BJ (cell line): Measurements from ENCODE around the gene MPRIP. TPM values are rescaled to one million over a fixed set of nuclear protein-coding genes. Genes with fewer than 3 reads are reported as not detected.

ENCODE experiments used
- CTCF ChIA-PET: fragments of 350-600 bp; formaldehyde crosslinking; extraction: SDS; loops from one replicate; lab custom pipeline; 2021; ENCODE audit warnings: antibody characterized with exemption, inconsistent platforms; lab: Yijun Ruan, JAX
- POLR2A ChIA-PET: fragments of 300-600 bp; sonication (Branson Sonifier 250); formaldehyde crosslinking; extraction: SDS; loops from one replicate; lab custom pipeline; 2021; ENCODE audit warnings: antibody characterized with exemption; lab: Charles Lee
- DNase-seq: peaks from one replicate; pipeline ENCODE4 v3.0.0-alpha.2; 2011; ENCODE audit warnings: low read depth
- H3K27me3 ChIP-seq: 2 replicates; pipeline ENCODE4 v1.6.0; 2011; ENCODE audit warnings: low read length; ENCODE audit not compliant: control insufficient read depth, insufficient read depth
- H3K36me3 ChIP-seq: 2 replicates; pipeline ENCODE4 v1.5.1; 2011; ENCODE audit warnings: low read length; ENCODE audit not compliant: control insufficient read depth, insufficient read depth
- H3K4me3 ChIP-seq: 2 replicates; pipeline ENCODE4 v1.5.1; 2011; ENCODE audit warnings: low read depth, mild to moderate bottlenecking, control low read depth, low read length
- CTCF ChIP-seq: IDR thresholded peaks from 2 replicates; pipeline ENCODE4 v1.5.1; 2011; ENCODE audit warnings: low read depth, mild to moderate bottlenecking, control low read depth, inconsistent platforms, low read length, moderate library complexity; ENCODE audit not compliant: insufficient read depth
- polyA plus RNA-seq: library from polyadenylated mRNA; depleted of rRNA; stranded (reverse); fragments of >200 nt; gene quantifications from 2 replicates; pipeline ENCODE4 v1.2.3, GENCODE V29; 2011

The MPRIP gene
- polyA plus RNA-seq, 1 experiment, result 149 TPM

GRCh38 chr17:17161759-17162158 lies 119.5 kb downstream of the MPRIP start:
- CTCF ChIA-PET, result interaction anchor here (2.8 kb wide), 1 partner anchor 18 kb away, joined by 5 read pairs; no protein-coding TSS in a partner anchor
- H3K4me3 ChIP-seq, result no peak overlapping the region

DNA sequence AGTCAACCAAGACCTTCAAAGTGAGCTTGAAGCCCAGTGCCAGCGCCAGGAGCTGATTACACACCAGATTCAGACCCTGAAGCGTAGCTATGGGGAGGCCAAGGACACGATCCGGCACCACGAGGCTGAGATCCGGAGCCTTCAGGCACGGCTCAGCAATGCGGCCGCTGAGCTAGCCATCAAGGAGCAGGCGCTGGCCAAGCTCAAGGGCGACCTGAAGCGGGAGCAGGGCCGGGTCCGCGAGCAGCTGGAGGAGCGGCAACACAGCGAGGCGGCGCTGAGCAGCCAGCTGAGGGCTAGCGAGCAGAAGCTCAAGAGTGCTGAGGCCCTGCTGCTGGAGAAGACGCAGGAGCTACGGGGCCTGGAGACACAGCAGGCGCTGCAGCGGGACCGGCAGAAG lies 121.9 kb downstream of the MPRIP start:
- ChIA-PET POLR2A (no interaction called here), CTCF (interaction anchor here (1.4 kb wide), 1 partner anchor 11 kb away, joined by 3 read pairs; no protein-coding TSS in a partner anchor)
- Histone ChIP-seq H3K27me3 (no peaks in the 10 kb centered on the region), H3K36me3 (peaks cover 62% of the 10 kb centered on the region), H3K4me3 (no peak overlapping the region)
- DNase-seq, result no peak
- no peak for TF ChIP-seq CTCF

More at GRCh38 chr17:17161759-17162158, 119.5 kb downstream of the MPRIP start:
- H3K36me3 ChIP-seq, result peaks cover 65% of the 10 kb centered on the region
- no peak for DNase-seq
- TF ChIP-seq CTCF, result no peak
- no peaks in the 10 kb centered on the region for H3K27me3 ChIP-seq
- POLR2A ChIA-PET, result no interaction called here

DNA sequence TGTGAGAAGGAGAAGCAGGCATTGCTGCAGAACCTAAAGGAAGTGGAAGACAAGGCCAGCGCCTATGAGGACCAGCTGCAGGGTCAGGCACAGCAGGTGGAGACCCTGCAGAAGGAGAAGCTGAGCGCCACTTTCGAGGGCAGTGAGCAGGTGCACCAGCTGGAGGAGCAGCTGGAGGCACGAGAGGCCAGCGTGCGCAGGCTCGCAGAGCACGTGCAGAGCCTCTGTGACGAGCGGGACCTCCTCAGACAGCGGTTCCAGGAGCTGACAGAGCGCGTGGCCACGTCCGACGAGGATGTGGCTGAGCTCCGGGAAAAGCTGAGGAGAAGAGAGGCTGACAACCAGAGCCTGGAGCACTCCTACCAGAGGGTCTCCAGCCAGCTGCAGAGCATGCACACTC lies 122.4 kb downstream of the MPRIP start:
- POLR2A ChIA-PET, result no interaction called here
- peaks cover 57% of the 10 kb centered on the region for H3K36me3 ChIP-seq
- no peak for TF ChIP-seq CTCF

GRCh38 chr17:17165666-17166308 lies 123.5 kb downstream of the MPRIP start:
- CTCF ChIA-PET, result interaction anchor here (1.4 kb wide), 1 partner anchor 24 kb away, joined by 4 read pairs; no protein-coding TSS in a partner anchor
- POLR2A ChIA-PET, result no interaction called here
- no peak for DNase-seq
- TF ChIP-seq CTCF, result no peak
- H3K36me3 ChIP-seq, result peaks cover 53% of the 10 kb centered on the region
- no peak overlapping the region for H3K4me3 ChIP-seq
- no peaks in the 10 kb centered on the region for H3K27me3 ChIP-seq

More for the DNA sequence above, 122.4 kb downstream of the MPRIP start:
- Histone ChIP-seq H3K4me3 (no peak overlapping the region), H3K27me3 (no peaks in the 10 kb centered on the region)
- DNase-seq, result no peak
- CTCF ChIA-PET, result interaction anchor here (1.4 kb wide), 1 partner anchor 11 kb away, joined by 3 read pairs; no protein-coding TSS in a partner anchor

DNA sequence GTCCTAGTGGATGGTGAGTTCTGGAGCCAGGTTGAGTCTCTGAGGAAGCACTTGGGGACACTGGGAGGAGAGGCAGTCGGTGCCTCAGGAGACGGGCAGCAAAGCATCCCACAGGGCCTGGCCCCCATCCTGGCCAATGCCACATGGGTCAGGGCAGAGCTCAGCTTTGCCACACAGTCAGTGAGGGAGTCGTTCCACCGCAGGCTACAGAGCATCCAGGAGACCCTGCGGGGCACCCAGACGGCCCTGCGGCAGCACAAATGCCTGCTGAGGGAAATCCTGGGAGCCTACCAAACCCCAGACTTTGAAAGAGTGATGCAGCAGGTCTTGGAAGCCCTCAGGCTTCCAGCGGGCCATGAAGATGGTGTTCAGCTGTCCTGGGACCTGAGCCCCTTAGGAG lies 124.2 kb downstream of the MPRIP start:
- CTCF ChIA-PET, result interaction anchor here (1.4 kb wide), 1 partner anchor 25 kb away, joined by 4 read pairs; no protein-coding TSS in a partner anchor
- H3K36me3 ChIP-seq, result peaks cover 55% of the 10 kb centered on the region
- TF ChIP-seq CTCF, result no peak
- POLR2A ChIA-PET, result no interaction called here
- DNase-seq, result no peak
- no peak overlapping the region for H3K4me3 ChIP-seq
- no peaks in the 10 kb centered on the region for H3K27me3 ChIP-seq
